BE2C (cell line): ENCODE results near the gene S100A2.
"Not testable (repeated sequence)": the region's sequence is repeated elsewhere in the genome, so short reads cannot be mapped to it uniquely, and the experiment has no call there.

Experiments
- DNase-seq: peaks from one replicate; pipeline ENCODE4 v3.0.0-alpha.2; 2020
- H3K27me3 ChIP-seq: fragments of 250-450 bp; sonication (Bioruptor Pico); 2 replicates; pipeline ENCODE4 v1.5.1; 2020; ENCODE audit warnings: mild to moderate bottlenecking
- H3K36me3 ChIP-seq: fragments of 250-450 bp; sonication (Bioruptor Pico); 2 replicates; pipeline ENCODE4 v1.5.1; 2020; ENCODE audit warnings: mild to moderate bottlenecking
- H3K4me1 ChIP-seq: fragments of 250-450 bp; sonication (Bioruptor Pico); 2 replicates; pipeline ENCODE4 v1.5.1; 2020
- H3K4me3 ChIP-seq: 2 replicates; pipeline ENCODE4 v1.5.1; 2011; ENCODE audit warnings: low read depth, low read length
- H3K9me3 ChIP-seq: fragments of 250-450 bp; sonication (Bioruptor Pico); 2 replicates; pipeline ENCODE4 v1.5.1; 2020
- TF ChIP-seq, protein P1 (sequence below): IDR thresholded peaks from 2 replicates; pipeline ENCODE4 v1.5.1; 2012; ENCODE audit warnings: mild to moderate bottlenecking, low read depth, low read length

S100A2 gene

GRCh38 chr1:153577624-153578051 is 12.0 kb upstream of the S100A2 start:
- TF ChIP-seq, protein P1, sequence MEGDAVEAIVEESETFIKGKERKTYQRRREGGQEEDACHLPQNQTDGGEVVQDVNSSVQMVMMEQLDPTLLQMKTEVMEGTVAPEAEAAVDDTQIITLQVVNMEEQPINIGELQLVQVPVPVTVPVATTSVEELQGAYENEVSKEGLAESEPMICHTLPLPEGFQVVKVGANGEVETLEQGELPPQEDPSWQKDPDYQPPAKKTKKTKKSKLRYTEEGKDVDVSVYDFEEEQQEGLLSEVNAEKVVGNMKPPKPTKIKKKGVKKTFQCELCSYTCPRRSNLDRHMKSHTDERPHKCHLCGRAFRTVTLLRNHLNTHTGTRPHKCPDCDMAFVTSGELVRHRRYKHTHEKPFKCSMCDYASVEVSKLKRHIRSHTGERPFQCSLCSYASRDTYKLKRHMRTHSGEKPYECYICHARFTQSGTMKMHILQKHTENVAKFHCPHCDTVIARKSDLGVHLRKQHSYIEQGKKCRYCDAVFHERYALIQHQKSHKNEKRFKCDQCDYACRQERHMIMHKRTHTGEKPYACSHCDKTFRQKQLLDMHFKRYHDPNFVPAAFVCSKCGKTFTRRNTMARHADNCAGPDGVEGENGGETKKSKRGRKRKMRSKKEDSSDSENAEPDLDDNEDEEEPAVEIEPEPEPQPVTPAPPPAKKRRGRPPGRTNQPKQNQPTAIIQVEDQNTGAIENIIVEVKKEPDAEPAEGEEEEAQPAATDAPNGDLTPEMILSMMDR, result no peak
- Histone ChIP-seq H3K36me3 (no peaks in the 10 kb centered on the region), H3K27me3 (no peaks in the 10 kb centered on the region), H3K9me3 (no peaks in the 10 kb centered on the region), H3K4me3 (no peak overlapping the region), H3K4me1 (peaks cover 4% of the 10 kb centered on the region; the same call in 1 of the 2 replicates)
- no peak for DNase-seq

GRCh38 chr1:153577138-153577537 is 11.5 kb upstream of the S100A2 start:
- H3K4me1 ChIP-seq, result peaks cover 4% of the 10 kb centered on the region; the same call in 1 of the 2 replicates
- no peak for DNase-seq
- TF ChIP-seq, protein P1, result no peak

DNA sequence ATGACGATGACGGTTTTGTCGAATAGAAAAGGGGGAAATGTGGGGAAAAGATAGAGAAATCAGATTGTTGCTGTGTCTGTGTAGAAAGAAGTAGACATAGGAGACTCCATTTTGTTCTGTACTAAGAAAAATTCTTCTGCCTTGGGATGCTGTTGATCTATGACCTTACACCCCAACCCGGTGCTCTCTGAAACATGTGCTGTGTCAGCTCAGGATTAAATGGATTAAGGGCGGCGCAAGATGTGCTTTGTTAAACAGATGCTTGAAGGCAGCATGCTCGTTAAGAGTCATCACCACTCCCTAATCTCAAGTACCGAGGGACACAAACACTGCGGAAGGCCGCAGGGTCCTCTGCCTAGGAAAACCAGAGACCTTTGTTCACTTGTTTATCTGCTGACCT is 9.9 kb upstream of the S100A2 start:
- H3K4me3 ChIP-seq, H3K4me1 ChIP-seq, H3K9me3 ChIP-seq, DNase-seq, H3K27me3 ChIP-seq, H3K36me3 ChIP-seq: not testable (repeated sequence)

More at GRCh38 chr1:153577138-153577537, 11.5 kb upstream of the S100A2 start:
- H3K9me3 ChIP-seq, result no peaks in the 10 kb centered on the region
- no peaks in the 10 kb centered on the region for H3K27me3 ChIP-seq
- H3K4me3 ChIP-seq, result no peak overlapping the region
- H3K36me3 ChIP-seq, result no peaks in the 10 kb centered on the region

DNA sequence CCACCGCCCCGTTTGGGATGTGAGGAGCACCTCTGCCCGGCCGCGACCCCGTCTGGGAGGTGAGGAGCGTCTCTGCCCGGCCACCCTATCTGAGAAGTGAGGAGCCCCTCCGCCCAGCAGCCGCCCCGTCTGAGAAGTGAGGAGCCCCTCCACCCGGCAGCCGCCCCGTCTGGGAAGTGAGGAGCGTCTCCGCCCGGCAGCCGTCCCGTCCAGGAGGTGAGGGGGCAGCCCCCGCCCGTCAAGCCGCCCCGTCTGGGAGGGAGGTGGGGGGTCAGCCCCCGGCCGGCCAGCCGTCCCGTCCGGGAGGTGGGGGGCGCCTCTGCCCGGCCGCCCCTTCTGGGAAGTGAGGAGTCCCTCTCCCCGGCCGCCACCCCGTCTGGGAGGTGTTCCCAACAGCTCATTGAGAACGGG is 9.4 kb upstream of the S100A2 start:
- H3K36me3 ChIP-seq, result not testable (repeated sequence)

DNA sequence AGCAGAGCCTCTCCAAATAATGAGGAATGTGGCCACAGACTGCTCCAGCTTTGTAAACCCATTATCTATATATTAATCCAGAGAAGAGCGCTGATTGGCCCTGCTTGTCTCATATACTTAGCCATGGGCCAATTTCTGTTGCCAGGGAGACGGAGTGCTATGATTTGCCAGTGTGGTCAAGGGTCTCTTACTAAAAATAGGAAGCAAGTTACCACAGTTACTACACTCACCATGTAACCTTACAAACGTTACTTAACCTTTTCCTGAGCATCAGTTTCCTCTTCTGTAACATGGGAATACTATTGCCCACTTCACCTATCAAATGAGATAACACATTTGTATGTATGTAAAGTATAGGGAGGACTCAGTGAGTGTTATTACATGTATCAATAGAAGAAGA is 7.7 kb upstream of the S100A2 start:
- no peak for DNase-seq
- Histone ChIP-seq H3K4me1 (peaks cover 11% of the 10 kb centered on the region), H3K9me3 (no peaks in the 10 kb centered on the region), H3K27me3 (no peaks in the 10 kb centered on the region), H3K36me3 (no peaks in the 10 kb centered on the region), H3K4me3 (no peak overlapping the region)
- TF ChIP-seq, protein P1, result no peak

More for the DNA sequence above, 9.4 kb upstream of the S100A2 start:
- not testable (repeated sequence) for H3K9me3 ChIP-seq, H3K4me1 ChIP-seq, H3K27me3 ChIP-seq, DNase-seq, H3K4me3 ChIP-seq

DNA sequence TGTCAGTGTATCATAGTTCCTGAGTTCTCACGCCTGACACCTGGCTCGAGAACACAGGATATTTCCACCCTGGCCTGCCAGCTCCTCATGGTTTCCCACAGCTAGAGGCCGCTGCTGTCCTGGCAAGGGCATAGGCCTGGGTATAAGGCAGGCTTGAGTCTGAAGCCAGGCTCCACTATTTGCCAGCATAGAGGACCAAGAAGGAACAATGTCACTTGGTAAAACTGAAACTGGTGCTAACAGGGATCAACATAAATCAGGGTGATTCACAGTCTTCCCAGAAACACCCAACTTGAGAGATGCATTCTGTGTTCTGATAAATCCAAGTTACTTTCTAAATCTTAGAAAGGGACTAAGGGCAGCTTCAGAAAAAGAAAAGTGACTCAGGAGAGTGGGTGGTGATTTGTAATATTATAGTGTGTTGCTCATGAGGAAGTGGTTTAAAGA is 6.9 kb upstream of the S100A2 start:
- no peaks in the 10 kb centered on the region for H3K27me3 ChIP-seq
- TF ChIP-seq, protein P1, result peak; percentile 91
- peak; percentile 79 for DNase-seq
- no peak overlapping the region for H3K4me3 ChIP-seq
- H3K36me3 ChIP-seq, result no peaks in the 10 kb centered on the region
- no peaks in the 10 kb centered on the region for H3K9me3 ChIP-seq
- H3K4me1 ChIP-seq, result peaks cover 18% of the 10 kb centered on the region

- H3K36me3 ChIP-seq, result no peaks in the 10 kb centered on the region
- no peak overlapping the region for H3K4me3 ChIP-seq
- peaks cover 27% of the 10 kb centered on the region for H3K4me1 ChIP-seq
- TF ChIP-seq, protein P1, result no peak
- no peaks in the 10 kb centered on the region for H3K27me3 ChIP-seq
- DNase-seq, result no peak
- no peaks in the 10 kb centered on the region for H3K9me3 ChIP-seq
Observed at GRCh38 chr1:153571706-153572105, 6.1 kb upstream of the S100A2 start.
